Vagina (tissue), 2 donors: ENCODE data around the gene KLHL10. TPM values are rescaled to one million over a fixed set of nuclear protein-coding genes. Genes with fewer than 3 reads are reported as not detected.

Experiments
- DNase-seq, 2 donors: peaks; one replicate each; pipeline ENCODE4 v3.0.0-alpha.2; 2017; ENCODE audit errors: extremely low spot score in 2 of 2
- H3K27ac ChIP-seq: fragments of 200-600 bp; sonication (generic); one replicate; pipeline ENCODE4 v1.5.1; 2019
- H3K27me3 ChIP-seq: fragments of 200-600 bp; sonication (generic); one replicate; pipeline ENCODE4 v1.5.1; 2019
- H3K36me3 ChIP-seq, 2 donors: fragments of 200-600 bp; sonication (generic); one replicate each; pipeline ENCODE4 v1.5.1; 2017 to 2019
- H3K4me1 ChIP-seq: fragments of 200-600 bp; sonication (generic); one replicate; pipeline ENCODE4 v1.5.1; 2019
- H3K4me3 ChIP-seq, 2 donors: fragments of 200-600 bp; sonication (generic); 1 replicate in 1 of 2; 2 replicates in 1 of 2; pipeline ENCODE4 v1.5.1; 2016 to 2019
- H3K9me3 ChIP-seq: fragments of 200-600 bp; sonication (generic); one replicate; pipeline ENCODE4 v1.5.1; 2019
- POLR2A ChIP-seq, 2 donors: fragments of 450-650 bp; IDR thresholded peaks; one replicate each; pipeline ENCODE4 v1.6.1; 2017; ENCODE audit warnings: antibody characterized with exemption in 2 of 2, mild to moderate bottlenecking in 2 of 2, moderate library complexity in 2 of 2
- POLR2AphosphoS5 ChIP-seq, 2 donors: sonication (generic); formaldehyde crosslinking; IDR thresholded peaks; one replicate each; pipeline ENCODE4 v1.9.0; 2017; ENCODE audit warnings: antibody characterized with exemption in 2 of 2, mild to moderate bottlenecking in 2 of 2, low read depth in 1 of 2; ENCODE audit not compliant: insufficient read depth in 1 of 2
- intact Hi-C: fragments of 100-400 bp; cut with DNase I; formaldehyde crosslinking; loops from one replicate; pipeline ENCODE4 v1.15.1; 2023
- total RNA-seq: library from RNA; depleted of rRNA; stranded (reverse); fragments of >200 nt; gene quantifications from one replicate; pipeline ENCODE4 v1.2.3, GENCODE V29; 2016
- TF ChIP-seq, protein P1 (sequence below), 3 experiments: fragments of 450-650 bp in 2 of 3; fragments of 200-600 bp in 1 of 3; sonication (generic) in 1 of 3; IDR thresholded peaks; one replicate each; pipeline ENCODE4 v1.5.1; 2017 to 2019; ENCODE audit warnings: antibody characterized with exemption in 3 of 3, mild to moderate bottlenecking in 2 of 3, moderate library complexity in 2 of 3

The KLHL10 gene
- total RNA-seq, 1 donor from 2014 or later = not detected

DNA sequence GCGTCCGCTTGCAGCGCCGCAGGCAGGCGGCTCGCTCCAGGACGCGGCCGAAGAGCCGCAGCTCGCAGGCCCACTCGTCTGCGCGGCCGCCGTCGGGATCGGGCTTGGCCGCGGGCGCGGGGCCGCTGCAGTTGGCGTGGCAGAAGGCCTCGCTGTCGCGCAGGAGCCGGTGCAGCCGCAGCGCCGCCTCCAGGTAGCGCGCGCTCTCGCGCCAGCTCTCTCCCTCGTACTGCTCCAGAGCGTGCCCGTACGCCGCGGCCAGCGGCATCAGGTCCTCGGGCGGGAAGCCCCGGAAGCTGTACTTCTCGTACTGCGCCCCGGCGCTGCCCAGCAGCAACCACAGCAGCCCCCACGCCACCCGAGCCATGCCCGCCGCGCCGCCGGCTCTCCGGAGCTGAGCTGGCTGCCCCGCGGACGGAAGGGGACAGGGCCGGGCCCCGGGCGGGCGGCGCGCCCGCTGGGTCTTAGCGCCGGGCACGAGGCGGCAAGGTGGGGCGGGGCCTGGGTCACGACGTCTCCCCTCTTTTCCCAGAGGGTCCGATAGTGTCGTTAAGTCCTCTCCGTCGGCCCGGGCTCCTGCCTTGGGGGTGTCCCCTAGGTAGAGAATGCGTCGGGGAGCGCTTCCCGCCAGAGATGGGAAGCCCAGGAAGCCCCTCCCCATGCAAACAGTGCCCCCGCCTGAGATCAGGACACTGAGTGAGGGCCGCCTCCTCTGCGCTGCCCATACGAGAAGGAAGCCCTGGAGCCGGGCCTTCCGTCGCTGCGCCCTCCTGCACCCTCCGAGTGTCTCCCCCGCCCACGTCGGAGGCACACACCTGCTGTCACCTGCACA, 25.9 kb upstream of the KLHL10 start, which contains the start of gene P3H4:
Gene P3H4, minus strand, starts transcription at position 401 of the 832 bp plus-strand sequence. Its CDS starts 34 bp downstream, at position 367.
- peak within 1 kb of the TSS; percentile 66 to 83 for H3K4me3 ChIP-seq
- no peak for DNase-seq
- no peaks in the 10 kb centered on the region for H3K36me3 ChIP-seq
- H3K9me3 ChIP-seq = no peaks in the 10 kb centered on the region
- H3K4me1 ChIP-seq = peaks cover 33% of the 10 kb centered on the region
- TF ChIP-seq POLR2A (IDR thresholded peaks at IDR 0.05) = peak in 1 of 2 donors; percentile 10
- TF ChIP-seq, protein P1, sequence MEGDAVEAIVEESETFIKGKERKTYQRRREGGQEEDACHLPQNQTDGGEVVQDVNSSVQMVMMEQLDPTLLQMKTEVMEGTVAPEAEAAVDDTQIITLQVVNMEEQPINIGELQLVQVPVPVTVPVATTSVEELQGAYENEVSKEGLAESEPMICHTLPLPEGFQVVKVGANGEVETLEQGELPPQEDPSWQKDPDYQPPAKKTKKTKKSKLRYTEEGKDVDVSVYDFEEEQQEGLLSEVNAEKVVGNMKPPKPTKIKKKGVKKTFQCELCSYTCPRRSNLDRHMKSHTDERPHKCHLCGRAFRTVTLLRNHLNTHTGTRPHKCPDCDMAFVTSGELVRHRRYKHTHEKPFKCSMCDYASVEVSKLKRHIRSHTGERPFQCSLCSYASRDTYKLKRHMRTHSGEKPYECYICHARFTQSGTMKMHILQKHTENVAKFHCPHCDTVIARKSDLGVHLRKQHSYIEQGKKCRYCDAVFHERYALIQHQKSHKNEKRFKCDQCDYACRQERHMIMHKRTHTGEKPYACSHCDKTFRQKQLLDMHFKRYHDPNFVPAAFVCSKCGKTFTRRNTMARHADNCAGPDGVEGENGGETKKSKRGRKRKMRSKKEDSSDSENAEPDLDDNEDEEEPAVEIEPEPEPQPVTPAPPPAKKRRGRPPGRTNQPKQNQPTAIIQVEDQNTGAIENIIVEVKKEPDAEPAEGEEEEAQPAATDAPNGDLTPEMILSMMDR (IDR thresholded peaks at IDR 0.05) = peak; percentile 26 to 79 (median 40)
- no peak for TF ChIP-seq POLR2AphosphoS5 (IDR thresholded peaks at IDR 0.05; ENCODE audit: insufficient read depth in 1 of 2, low read depth in 1 of 2)
- intact Hi-C loops = no loop called here
- H3K27me3 ChIP-seq = no peaks in the 10 kb centered on the region
- peak within 1 kb of the TSS; percentile 87 for H3K27ac ChIP-seq

- no peaks in the 10 kb centered on the region for H3K9me3 ChIP-seq
- peak within 1 kb of the TSS; percentile 87 for H3K27ac ChIP-seq
- TF ChIP-seq POLR2AphosphoS5 (IDR thresholded peaks at IDR 0.05; ENCODE audit: insufficient read depth in 1 of 2, low read depth in 1 of 2) (peak in 1 of 2 donors; percentile 76), POLR2A (IDR thresholded peaks at IDR 0.05) (no peak)
- TF ChIP-seq, protein P1 (IDR thresholded peaks at IDR 0.05) = peak in 1 of 3 experiments; percentile 10
- intact Hi-C loops = no loop called here
- no peaks in the 10 kb centered on the region for H3K36me3 ChIP-seq
- peak within 1 kb of the TSS; percentile 66 to 83 for H3K4me3 ChIP-seq
- H3K27me3 ChIP-seq = no peaks in the 10 kb centered on the region
- DNase-seq = no peak
- peaks cover 33% of the 10 kb centered on the region for H3K4me1 ChIP-seq
These were observed 25.1 kb upstream of the KLHL10 start, which contains the start of gene FKBP10 for GRCh38 chr17:41812381-41813151. FKBP10 (plus strand) TSS chr17:41813004; CDS start chr17:41813035, 31 bp downstream.

DNA sequence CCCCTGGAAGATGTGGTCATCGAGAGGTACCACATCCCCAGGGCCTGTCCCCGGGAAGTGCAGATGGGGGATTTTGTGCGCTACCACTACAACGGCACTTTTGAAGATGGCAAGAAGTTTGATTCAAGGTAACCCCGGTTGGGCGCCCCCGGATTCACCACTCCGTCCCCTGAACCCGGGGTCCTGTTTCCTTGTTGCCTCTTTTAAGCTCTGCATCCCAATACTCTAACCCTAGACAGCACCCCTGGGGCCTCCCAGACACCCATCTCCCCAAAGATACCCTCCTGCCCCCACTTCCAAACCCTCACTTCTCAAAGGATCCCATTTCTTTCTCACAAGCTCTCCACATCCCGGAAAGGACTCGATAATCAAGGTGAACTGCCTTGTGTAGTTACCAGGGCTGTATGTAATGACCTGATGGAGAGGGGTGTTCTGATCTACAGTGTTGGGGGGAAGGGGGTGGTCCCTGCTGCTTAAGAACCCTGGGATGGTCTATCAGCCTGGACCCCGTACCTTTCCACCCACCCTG, 24.4 kb upstream of the KLHL10 start:
- intact Hi-C loops = no loop called here

DNA sequence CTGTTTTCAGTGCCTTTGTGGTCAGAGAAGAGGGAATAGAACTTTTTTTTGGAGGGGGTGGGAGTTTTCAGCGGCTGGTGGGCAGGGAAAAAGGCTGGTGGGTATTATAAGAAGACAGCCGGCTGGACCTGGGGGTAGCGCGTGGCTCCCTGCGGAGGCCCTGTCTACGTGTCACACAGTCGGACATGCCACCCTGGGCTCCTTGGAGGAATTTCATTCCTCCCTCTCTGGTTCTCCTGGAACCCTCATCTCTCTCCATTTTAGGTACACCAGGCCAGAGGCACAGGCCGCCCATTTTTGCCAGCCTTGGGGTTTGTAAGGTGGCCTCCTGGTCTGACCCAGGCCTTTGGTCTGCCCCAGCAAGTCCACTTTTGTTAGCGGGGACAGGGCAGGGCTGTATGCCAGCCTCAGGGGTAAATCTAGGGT, 23.9 kb upstream of the KLHL10 start:
- H3K4me1 ChIP-seq = peaks cover 33% of the 10 kb centered on the region

More for the DNA sequence above, 24.4 kb upstream of the KLHL10 start:
- Histone ChIP-seq H3K4me3 (peak overlapping the region; percentile 66 to 83), H3K9me3 (no peaks in the 10 kb centered on the region), H3K36me3 (no peaks in the 10 kb centered on the region), H3K27ac (peak overlapping the region; percentile 87), H3K27me3 (no peaks in the 10 kb centered on the region), H3K4me1 (peaks cover 33% of the 10 kb centered on the region)
- TF ChIP-seq POLR2A (IDR thresholded peaks at IDR 0.05) (no peak), POLR2AphosphoS5 (IDR thresholded peaks at IDR 0.05; ENCODE audit: insufficient read depth in 1 of 2, low read depth in 1 of 2) (no peak)
- TF ChIP-seq, protein P1 (IDR thresholded peaks at IDR 0.05) = no peak
- DNase-seq = no peak

More for the DNA sequence above, 23.9 kb upstream of the KLHL10 start:
- intact Hi-C loops = no loop called here
- no peaks in the 10 kb centered on the region for H3K27me3 ChIP-seq
- H3K27ac ChIP-seq = peak overlapping the region; percentile 87
- H3K9me3 ChIP-seq = no peaks in the 10 kb centered on the region
- no peak for DNase-seq
- H3K4me3 ChIP-seq = peak overlapping the region; percentile 66 to 83
- H3K36me3 ChIP-seq = no peaks in the 10 kb centered on the region
- no peak for TF ChIP-seq POLR2AphosphoS5 (IDR thresholded peaks at IDR 0.05; ENCODE audit: insufficient read depth in 1 of 2, low read depth in 1 of 2)
- TF ChIP-seq, protein P1 (IDR thresholded peaks at IDR 0.05) = no peak
- no peak for TF ChIP-seq POLR2A (IDR thresholded peaks at IDR 0.05)
